Mesendoderm (in vitro differentiated cells): Measurements from ENCODE around the gene INO80C.
A peak's percentile ranks its signal among the peaks of the same experiment; 100 is the strongest.

ENCODE experiments used
- DNase-seq: peaks from one replicate; pipeline ENCODE4 v3.0.0; 2013
- H2AK5ac ChIP-seq: 2 replicates; pipeline ENCODE4 v1.6.1; 2013; ENCODE audit warnings: low read length, inconsistent platforms
- H2BK120ac ChIP-seq: 2 replicates; pipeline ENCODE4 v1.6.1; 2013; ENCODE audit warnings: low read depth, mild to moderate bottlenecking, low read length, moderate library complexity, mixed read lengths
- H2BK15ac ChIP-seq: replicated peaks from 2 replicates; pipeline ENCODE4 v1.6.1; 2013; ENCODE audit warnings: low read depth, mild to moderate bottlenecking, moderate library complexity
- H2BK5ac ChIP-seq: 2 replicates; pipeline ENCODE4 v1.6.1; 2013; ENCODE audit warnings: low read length, inconsistent platforms
- H3K18ac ChIP-seq: 2 replicates; pipeline ENCODE4 v1.6.1; 2013; ENCODE audit warnings: mild to moderate bottlenecking, low read length, mixed read lengths
- H3K23ac ChIP-seq: one replicate; pipeline ENCODE4 v1.6.1; 2013; ENCODE audit warnings: low read length
- H3K27ac ChIP-seq: 2 replicates; pipeline ENCODE4 v1.5.1; 2013; ENCODE audit warnings: low read depth, mild to moderate bottlenecking, inconsistent platforms, low read length, moderate library complexity
- H3K27me3 ChIP-seq: 2 replicates; pipeline ENCODE4 v1.6.1; 2013; ENCODE audit warnings: low read length, control low read depth, mild to moderate bottlenecking, inconsistent platforms; ENCODE audit not compliant: insufficient read depth, poor library complexity
- H3K36me3 ChIP-seq: 2 replicates; pipeline ENCODE4 v1.6.1; 2013; ENCODE audit warnings: low read length, inconsistent platforms; ENCODE audit not compliant: control insufficient read depth, insufficient read depth
- H3K4ac ChIP-seq: one replicate; pipeline ENCODE4 v1.6.1; 2013; ENCODE audit warnings: low read depth, mild to moderate bottlenecking, low read length, moderate library complexity
- H3K4me1 ChIP-seq: 2 replicates; pipeline ENCODE4 v1.6.1; 2013; ENCODE audit warnings: low read depth, low read length, inconsistent platforms; ENCODE audit not compliant: control insufficient read depth
- H3K4me2 ChIP-seq: 2 replicates; pipeline ENCODE4 v1.6.1; 2013; ENCODE audit warnings: low read length
- H3K4me3 ChIP-seq: 2 replicates; pipeline ENCODE4 v1.5.1; 2013; ENCODE audit warnings: mild to moderate bottlenecking, low read length
- H3K56ac ChIP-seq: one replicate; pipeline ENCODE4 v1.6.1; 2013; ENCODE audit warnings: low read length
- H3K79me1 ChIP-seq: 2 replicates; pipeline ENCODE4 v1.6.1; 2013; ENCODE audit warnings: low read length, inconsistent platforms
- H3K79me2 ChIP-seq: 2 replicates; pipeline ENCODE4 v1.6.1; 2013; ENCODE audit warnings: mild to moderate bottlenecking, low read length; ENCODE audit not compliant: control insufficient read depth, insufficient read depth
- H3K9ac ChIP-seq: 2 replicates; pipeline ENCODE4 v1.6.1; 2013; ENCODE audit warnings: low read length, inconsistent platforms
- H4K5ac ChIP-seq: one replicate; pipeline ENCODE4 v1.6.1; 2013; ENCODE audit warnings: low read length
- H4K8ac ChIP-seq: one replicate; pipeline ENCODE4 v1.6.1; 2013; ENCODE audit warnings: low read depth, mild to moderate bottlenecking, control low read depth, low read length, moderate library complexity
- WGBS: extraction: QIAGEN DNeasy Blood & Tissue Kit; methylation state at CpG from one replicate; pipeline ENCODE4 v1.1.7; 2013; ENCODE audit warnings: low lambda C conversion rate, missing lambda C conversion rate; ENCODE audit not compliant: insufficient coverage; ENCODE audit errors: extremely low coverage; 5-methylcytosine and 5-hydroxymethylcytosine counted together

Gene INO80C

DNA sequence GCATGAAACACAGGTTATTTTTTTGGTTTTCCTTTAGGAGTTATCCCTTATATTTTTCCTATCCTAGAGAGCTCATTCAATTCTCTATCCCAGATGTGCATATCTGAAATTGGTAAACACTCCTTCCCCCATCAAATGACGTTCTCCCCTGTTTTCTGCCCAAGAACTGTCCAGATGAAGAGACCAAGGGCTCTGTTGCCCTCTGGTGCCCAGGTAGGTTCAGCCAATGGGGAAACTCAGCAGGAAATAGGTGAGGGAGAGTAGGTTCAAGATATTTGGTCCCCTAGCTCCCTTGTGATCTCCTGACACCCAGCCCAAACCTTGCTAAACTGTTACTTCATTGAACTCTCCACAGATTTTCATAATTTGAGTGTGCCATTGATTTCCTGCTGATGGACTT is 14.1 kb upstream of the INO80C start:
- no peaks in the 10 kb centered on the region for H3K27me3 ChIP-seq
- no peak overlapping the region for H3K4me3 ChIP-seq
- no peaks in the 10 kb centered on the region for H3K36me3 ChIP-seq
- H4K5ac ChIP-seq: no peak overlapping the region
- H2BK120ac ChIP-seq: no peak overlapping the region
- H3K27ac ChIP-seq: no peak overlapping the region
- no peak overlapping the region for H2AK5ac ChIP-seq
- H3K18ac ChIP-seq: no peak overlapping the region
- DNase-seq: no peak
- no peaks in the 10 kb centered on the region for H3K79me1 ChIP-seq
- H3K9ac ChIP-seq: no peak overlapping the region
- no peak overlapping the region for H4K8ac ChIP-seq
- no peak overlapping the region for H2BK15ac ChIP-seq
- no peak overlapping the region for H2BK5ac ChIP-seq
- H3K79me2 ChIP-seq: no peaks in the 10 kb centered on the region
- H3K4ac ChIP-seq: no peak overlapping the region
- no peak overlapping the region for H3K23ac ChIP-seq
- peaks cover 8% of the 10 kb centered on the region for H3K4me1 ChIP-seq
- no CpG with 5 or more reads among the region's 1 CpG for WGBS
- H3K56ac ChIP-seq: no peak overlapping the region
- H3K4me2 ChIP-seq: no peak overlapping the region

DNA sequence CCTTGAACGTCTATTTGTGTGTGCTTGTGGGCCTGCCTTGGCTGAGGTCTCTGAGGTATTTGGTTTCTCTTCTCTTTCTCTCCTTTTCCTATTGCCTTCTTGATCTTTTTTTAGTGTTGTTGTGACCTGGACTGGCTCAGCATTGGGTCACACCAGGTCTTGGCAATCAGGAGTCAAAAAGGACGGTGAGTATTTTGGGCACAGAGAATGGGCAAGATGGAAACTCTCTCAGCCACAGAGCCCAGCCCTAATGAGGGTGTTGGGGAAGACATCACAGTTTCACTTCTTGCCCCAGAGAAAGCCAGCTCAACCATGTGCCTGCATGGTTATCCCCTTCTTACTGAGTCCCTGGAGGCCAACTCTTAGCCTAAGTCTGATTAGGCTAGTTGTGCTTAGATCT is 13.7 kb upstream of the INO80C start:
- WGBS: no CpG with 5 or more reads among the region's 2 CpGs
- Histone ChIP-seq H3K4me3 (no peak overlapping the region), H4K8ac (no peak overlapping the region), H3K18ac (no peak overlapping the region), H2AK5ac (no peak overlapping the region), H3K56ac (no peak overlapping the region), H4K5ac (no peak overlapping the region), H3K36me3 (no peaks in the 10 kb centered on the region), H2BK120ac (no peak overlapping the region), H3K4ac (no peak overlapping the region), H3K4me2 (no peak overlapping the region), H3K4me1 (peaks cover 8% of the 10 kb centered on the region), H3K9ac (no peak overlapping the region), H3K79me1 (no peaks in the 10 kb centered on the region), H2BK5ac (no peak overlapping the region), H3K79me2 (no peaks in the 10 kb centered on the region), H3K27ac (no peak overlapping the region), H3K27me3 (no peaks in the 10 kb centered on the region), H3K23ac (no peak overlapping the region), H2BK15ac (no peak overlapping the region)
- no peak for DNase-seq

- H4K8ac ChIP-seq: no peak overlapping the region
- H3K79me1 ChIP-seq: no peaks in the 10 kb centered on the region
- H3K79me2 ChIP-seq: no peaks in the 10 kb centered on the region
- H3K23ac ChIP-seq: no peak overlapping the region
- no peak overlapping the region for H3K56ac ChIP-seq
- no peak overlapping the region for H2AK5ac ChIP-seq
- H2BK5ac ChIP-seq: no peak overlapping the region
- no peak overlapping the region for H3K4ac ChIP-seq
- WGBS: no CpG with 5 or more reads among the region's 4 CpGs
- no peak overlapping the region for H3K27ac ChIP-seq
- no peak overlapping the region for H2BK15ac ChIP-seq
- H4K5ac ChIP-seq: no peak overlapping the region
- H3K36me3 ChIP-seq: no peaks in the 10 kb centered on the region
- H3K9ac ChIP-seq: no peak overlapping the region
- H3K4me1 ChIP-seq: peaks cover 4% of the 10 kb centered on the region
- H3K4me3 ChIP-seq: no peak overlapping the region
- no peak overlapping the region for H3K4me2 ChIP-seq
- no peaks in the 10 kb centered on the region for H3K27me3 ChIP-seq
- DNase-seq: no peak
- H2BK120ac ChIP-seq: no peak overlapping the region
- no peak overlapping the region for H3K18ac ChIP-seq
Measured at GRCh38 chr18:35510076-35510651, 12.4 kb upstream of the INO80C start.

- H3K9ac ChIP-seq: no peak overlapping the region
- no peak overlapping the region for H4K5ac ChIP-seq
- peaks cover 4% of the 10 kb centered on the region for H3K4me1 ChIP-seq
- no CpG with 5 or more reads among the region's 6 CpGs for WGBS
- H4K8ac ChIP-seq: no peak overlapping the region
- no peak overlapping the region for H2BK5ac ChIP-seq
- no peak overlapping the region for H3K4me3 ChIP-seq
- DNase-seq: peak; percentile 57
- no peaks in the 10 kb centered on the region for H3K79me2 ChIP-seq
- H3K23ac ChIP-seq: no peak overlapping the region
- no peak overlapping the region for H2BK120ac ChIP-seq
- no peak overlapping the region for H2AK5ac ChIP-seq
- H3K36me3 ChIP-seq: no peaks in the 10 kb centered on the region
- no peak overlapping the region for H3K27ac ChIP-seq
- no peak overlapping the region for H3K4ac ChIP-seq
- no peaks in the 10 kb centered on the region for H3K79me1 ChIP-seq
- no peak overlapping the region for H2BK15ac ChIP-seq
- no peak overlapping the region for H3K18ac ChIP-seq
- H3K27me3 ChIP-seq: no peaks in the 10 kb centered on the region
- no peak overlapping the region for H3K56ac ChIP-seq
- H3K4me2 ChIP-seq: no peak overlapping the region
Measured at GRCh38 chr18:35508746-35509338, 11.1 kb upstream of the INO80C start.

- Histone ChIP-seq H3K56ac (no peak overlapping the region), H2BK120ac (no peak overlapping the region), H3K18ac (no peak overlapping the region), H3K4me2 (no peak overlapping the region), H3K79me2 (no peaks in the 10 kb centered on the region), H2AK5ac (no peak overlapping the region), H2BK15ac (no peak overlapping the region), H3K79me1 (no peaks in the 10 kb centered on the region), H2BK5ac (no peak overlapping the region), H3K4me1 (no peaks in the 10 kb centered on the region), H4K8ac (no peak overlapping the region), H3K23ac (no peak overlapping the region), H3K27me3 (no peaks in the 10 kb centered on the region), H3K27ac (no peak overlapping the region), H4K5ac (no peak overlapping the region), H3K9ac (no peak overlapping the region), H3K4me3 (no peak overlapping the region), H3K4ac (no peak overlapping the region), H3K36me3 (no peaks in the 10 kb centered on the region)
- no CpG with 5 or more reads among the region's 5 CpGs for WGBS
- DNase-seq: no peak
Measured at GRCh38 chr18:35508030-35508429, 10.3 kb upstream of the INO80C start.

DNA sequence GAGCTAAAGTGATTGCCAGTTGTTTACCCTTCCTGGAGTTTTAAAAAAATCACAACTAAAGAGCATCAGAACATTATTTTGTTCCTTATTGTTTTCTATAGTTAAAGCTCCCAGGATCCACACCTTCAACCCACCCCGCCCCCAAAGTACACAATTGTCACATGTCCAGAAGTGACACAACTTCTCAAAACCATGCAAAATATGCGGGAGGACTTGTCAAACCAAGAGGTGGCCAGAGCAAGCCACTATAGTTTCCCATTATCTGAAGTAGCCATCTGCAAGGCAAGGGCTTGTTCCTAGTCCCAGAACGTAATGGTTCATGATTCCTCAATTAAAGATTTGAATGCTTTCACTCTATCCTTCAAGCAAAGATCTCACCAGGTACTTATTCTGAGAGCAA is 9.9 kb upstream of the INO80C start:
- no peak overlapping the region for H2BK120ac ChIP-seq
- H3K27ac ChIP-seq: no peak overlapping the region
- H2BK15ac ChIP-seq: no peak overlapping the region
- H3K18ac ChIP-seq: no peak overlapping the region
- no peak overlapping the region for H3K4me3 ChIP-seq
- no peak overlapping the region for H3K23ac ChIP-seq
- H2BK5ac ChIP-seq: no peak overlapping the region
- no peak overlapping the region for H3K56ac ChIP-seq
- DNase-seq: no peak
- no CpG with 5 or more reads among the region's 3 CpGs for WGBS
- no peak overlapping the region for H3K9ac ChIP-seq
- no peaks in the 10 kb centered on the region for H3K4me1 ChIP-seq
- no peak overlapping the region for H3K4me2 ChIP-seq
- no peaks in the 10 kb centered on the region for H3K79me1 ChIP-seq
- no peak overlapping the region for H2AK5ac ChIP-seq
- H3K4ac ChIP-seq: no peak overlapping the region
- no peak overlapping the region for H4K5ac ChIP-seq
- no peaks in the 10 kb centered on the region for H3K79me2 ChIP-seq
- no peak overlapping the region for H4K8ac ChIP-seq
- no peaks in the 10 kb centered on the region for H3K36me3 ChIP-seq
- H3K27me3 ChIP-seq: no peaks in the 10 kb centered on the region
